ENCODE measurements around the gene AMBN.
"Not testable (repeated sequence)": the region's sequence is repeated elsewhere in the genome, so short reads cannot be mapped to it uniquely, and the experiment has no call there.

The AMBN gene

GRCh38 chr4:70613306-70614183 lies 21.5 kb downstream of the AMBN start:
- no peak for DNase-seq

GRCh38 chr4:70614184-70614555 lies 22.1 kb downstream of the AMBN start:
- no peak for DNase-seq

- DNase-seq: no peak
Measured at GRCh38 chr4:70619288-70619687, 27.2 kb downstream of the AMBN start.

- peak; percentile 17 for DNase-seq
Measured at GRCh38 chr4:70619778-70620177, 27.7 kb downstream of the AMBN start.

GRCh38 chr4:70623323-70623722 lies 31.3 kb downstream of the AMBN start:
- DNase-seq: peak; percentile 14

- no peak for DNase-seq
Measured at GRCh38 chr4:70624226-70624793, 32.3 kb downstream of the AMBN start.

GRCh38 chr4:70627620-70628019 lies 35.6 kb downstream of the AMBN start:
- no peak for DNase-seq

GRCh38 chr4:70628444-70628843 lies 36.4 kb downstream of the AMBN start, which contains the start of gene ENAM:
Gene ENAM, plus strand, starts transcription at chr4:70628744. Its CDS starts 757 bp downstream, at chr4:70629501.
- no peak for DNase-seq

GRCh38 chr4:70629469-70630090 lies 37.5 kb downstream of the AMBN start:
- no peak for DNase-seq

- DNase-seq: no peak
Measured at GRCh38 chr4:70630162-70630561, 38.1 kb downstream of the AMBN start.

- no peak for DNase-seq
Measured at GRCh38 chr4:70632028-70632427, 40.0 kb downstream of the AMBN start.

GRCh38 chr4:70634482-70634881 lies 42.4 kb downstream of the AMBN start:
- DNase-seq: no peak

- DNase-seq: no peak
Measured at GRCh38 chr4:70637239-70637913, 45.3 kb downstream of the AMBN start.

GRCh38 chr4:70640192-70640591 lies 48.1 kb downstream of the AMBN start:
- DNase-seq: no peak

GRCh38 chr4:70650741-70651140 lies 58.7 kb downstream of the AMBN start:
- DNase-seq: not testable (repeated sequence)

- peak; percentile 61 for DNase-seq
Measured at GRCh38 chr4:70651864-70652506, 59.9 kb downstream of the AMBN start.

- DNase-seq: peak; percentile 91
Measured at GRCh38 chr4:70654605-70655011, 62.6 kb downstream of the AMBN start.

Data from hematopoietic multipotent progenitor cell treated with erythropoietin and hydrocortisone succinate and interleukin-3 and kit ligand, for 8 days (in vitro differentiated cells).